ENCODE data around the gene KIRREL3.

Gene KIRREL3

DNA sequence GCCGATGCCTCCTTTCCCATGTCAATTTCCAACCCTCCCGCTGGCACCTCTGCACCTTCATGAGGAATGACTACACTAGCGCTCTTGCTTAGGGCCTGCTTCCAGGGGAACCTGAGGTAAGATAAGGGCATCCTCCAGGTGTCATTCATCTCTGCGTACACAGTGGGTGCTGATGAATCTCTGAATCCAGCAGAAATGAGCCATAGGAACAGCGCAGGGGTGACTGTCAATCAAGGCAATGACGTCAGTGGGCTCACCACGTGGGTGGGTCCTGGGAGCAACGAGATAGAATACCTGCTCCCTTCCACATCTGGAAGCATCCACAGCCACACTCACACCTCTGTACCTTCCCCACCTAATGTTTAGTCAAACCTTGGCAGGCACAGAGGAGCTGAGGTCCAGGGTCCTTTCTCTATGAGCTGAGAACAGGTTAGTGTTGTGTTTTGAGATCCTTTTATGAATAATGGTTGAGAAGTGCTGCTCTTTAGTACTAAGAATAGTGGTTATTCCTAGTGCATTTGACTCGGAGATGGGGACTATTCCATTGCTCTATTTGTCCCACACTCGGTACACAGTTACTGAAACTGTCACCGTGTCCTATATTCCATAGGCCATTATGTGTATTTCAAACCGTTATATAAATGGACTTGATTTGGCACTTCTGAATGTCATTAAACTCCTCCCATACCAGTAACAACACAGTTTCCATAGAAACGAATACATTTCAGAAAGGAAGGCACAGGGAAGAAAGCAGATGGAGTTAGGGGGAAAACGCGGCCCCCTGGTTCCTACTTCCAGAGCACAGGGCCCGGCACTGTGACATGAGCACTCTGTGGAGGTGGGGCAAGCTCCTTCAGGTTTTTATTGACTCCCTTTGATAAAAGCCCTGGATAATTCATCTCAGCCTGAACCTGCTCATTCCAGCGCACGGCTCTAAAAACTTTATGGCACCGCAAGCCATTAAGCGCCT is 451.7 kb downstream of the KIRREL3 start:
- no peak for DNase-seq

DNA sequence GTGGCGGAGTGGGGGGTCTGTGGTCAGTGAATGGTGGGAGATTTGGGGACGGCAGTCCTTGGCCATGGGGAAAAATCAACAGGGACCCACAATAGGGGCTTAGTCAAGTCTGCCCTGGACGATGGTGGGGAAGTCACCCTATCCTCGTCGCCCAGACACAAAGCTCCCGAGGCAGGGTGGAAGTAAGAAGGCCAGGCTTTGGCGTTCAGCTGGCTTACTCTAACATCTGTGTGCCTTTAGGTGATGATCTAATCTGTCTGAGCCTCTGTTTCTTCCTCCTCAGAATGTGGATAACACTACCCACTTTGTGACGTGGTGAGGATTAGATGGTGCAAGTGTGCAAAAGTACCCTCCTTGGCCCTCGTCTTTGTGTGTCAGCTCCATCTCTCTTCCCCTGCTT is 452.9 kb downstream of the KIRREL3 start:
- DNase-seq, result no peak

GRCh38 chr11:126547161-126547560 is 453.4 kb downstream of the KIRREL3 start:
- DNase-seq, result no peak

DNA sequence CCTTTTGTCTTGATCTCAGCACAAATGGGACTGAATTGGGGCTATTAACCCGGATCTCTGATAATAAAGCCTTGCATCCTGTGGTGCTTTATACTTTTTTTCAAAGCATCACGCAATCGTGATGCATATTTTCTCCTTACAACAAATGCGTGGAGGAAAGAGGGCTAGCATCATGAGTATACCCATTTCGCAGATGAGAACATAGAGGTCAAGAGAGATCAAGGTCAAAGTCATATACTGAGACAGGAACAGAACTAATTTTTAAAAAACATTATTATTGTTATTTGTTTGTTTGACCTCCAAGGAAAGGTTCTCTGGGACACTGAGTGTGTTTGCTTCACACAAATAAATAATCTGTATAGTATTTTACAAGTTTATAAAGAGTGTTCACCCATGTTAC is 453.9 kb downstream of the KIRREL3 start:
- no peak for DNase-seq

- no peak for DNase-seq
Measured at GRCh38 chr11:126546191-126546590, 454.4 kb downstream of the KIRREL3 start.

DNA sequence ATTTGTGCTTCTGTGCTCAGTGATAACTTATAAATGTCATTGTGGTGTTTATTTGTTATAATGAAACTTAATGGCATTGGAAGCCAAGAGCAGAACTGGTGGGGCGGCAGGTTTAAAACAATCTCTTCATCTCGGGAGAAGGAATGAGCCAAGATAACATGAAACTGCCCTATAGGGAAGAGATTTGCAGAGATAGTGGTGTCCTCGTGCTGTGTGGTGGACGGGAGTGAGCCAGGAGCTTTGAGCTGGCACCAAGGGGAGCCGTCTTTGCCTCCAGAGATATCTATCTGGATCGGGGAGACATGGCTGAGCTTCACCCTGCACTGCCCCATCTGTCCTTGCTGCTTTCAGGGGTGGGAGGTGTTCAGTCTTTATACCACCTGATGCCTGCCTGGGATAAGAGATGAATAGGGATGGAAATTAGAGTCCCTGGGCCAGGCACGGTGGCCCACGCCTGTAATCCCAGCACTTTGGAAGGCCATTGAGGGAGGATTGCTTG is 455.5 kb downstream of the KIRREL3 start:
- DNase-seq, result no peak

GRCh38 chr11:126544108-126545056 is 456.2 kb downstream of the KIRREL3 start:
- DNase-seq, result no peak

GRCh38 chr11:126543691-126544090 is 456.9 kb downstream of the KIRREL3 start:
- no peak for DNase-seq

DNA sequence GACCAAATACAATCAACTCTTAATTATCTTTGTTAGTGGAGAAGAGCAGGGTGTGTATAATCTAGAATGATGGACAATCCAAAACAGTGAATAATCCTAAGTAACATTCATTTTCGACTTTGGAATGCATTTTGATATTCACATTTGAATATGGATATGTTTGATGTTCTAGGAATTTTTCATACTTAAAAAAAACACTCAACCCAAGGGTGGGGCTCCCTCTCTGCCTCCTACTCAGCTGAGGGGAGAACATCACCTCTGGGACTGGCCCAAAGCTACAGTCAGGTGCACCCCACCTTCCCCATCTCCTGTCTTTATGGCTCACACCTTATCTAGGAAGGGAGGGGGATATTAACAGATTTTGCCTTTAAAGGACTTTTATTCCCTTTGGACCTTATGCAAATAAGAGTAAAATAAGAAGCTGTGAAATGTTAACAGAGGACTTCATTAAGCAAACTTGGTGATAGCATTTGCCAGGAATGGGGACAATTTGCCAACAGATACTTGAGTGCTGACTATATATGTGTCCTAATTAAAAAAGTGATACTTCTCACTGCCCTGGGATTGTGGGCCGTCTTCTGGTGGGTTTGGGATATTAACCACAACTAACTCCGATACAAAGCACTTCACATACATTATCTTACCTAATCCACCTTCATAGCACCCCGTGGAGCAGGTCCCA is 458.1 kb downstream of the KIRREL3 start:
- DNase-seq, result no peak

DNA sequence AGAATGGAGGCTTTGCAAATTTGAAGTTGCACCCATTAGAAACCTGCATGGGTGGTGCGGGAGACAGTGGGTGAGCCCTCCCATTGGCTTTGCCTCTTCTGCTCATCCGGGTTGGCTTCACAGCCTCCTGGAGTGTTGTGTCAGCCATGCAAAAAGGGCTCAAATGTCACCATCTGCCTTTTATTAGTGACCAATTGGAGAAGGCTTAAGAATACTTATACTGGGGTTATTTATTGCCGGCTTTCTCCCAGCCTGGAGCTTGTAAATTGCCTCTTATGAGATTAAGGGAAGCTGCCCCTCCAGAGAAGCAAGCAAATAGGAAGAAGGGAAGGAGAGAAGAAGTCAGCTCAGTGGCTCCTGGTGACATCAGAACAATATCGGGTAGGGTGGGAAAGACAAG is 462.5 kb downstream of the KIRREL3 start:
- no peak for DNase-seq

DNA sequence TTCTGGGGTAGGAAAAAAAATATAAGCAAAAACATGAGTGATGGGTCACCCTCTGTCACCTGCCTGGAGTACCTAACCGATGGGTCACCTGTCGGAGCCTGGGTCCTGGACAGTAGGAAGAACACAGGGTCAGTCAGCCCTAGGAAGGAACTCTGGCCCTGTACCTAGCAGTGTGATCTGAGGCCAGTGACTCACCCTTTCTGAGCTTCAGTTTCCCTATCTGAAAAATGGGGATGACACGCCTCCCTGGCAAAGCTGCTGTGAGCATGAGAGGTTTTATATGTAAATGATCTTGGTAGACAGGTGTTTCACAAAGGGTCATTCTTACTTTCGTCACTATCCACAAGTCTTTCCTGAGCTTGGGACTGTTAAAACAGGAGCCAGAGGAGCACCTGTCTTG is 463.1 kb downstream of the KIRREL3 start:
- no peak for DNase-seq

- no peak for DNase-seq
Measured at GRCh38 chr11:126534141-126534805, 466.3 kb downstream of the KIRREL3 start.

GRCh38 chr11:126533560-126533959 is 467.0 kb downstream of the KIRREL3 start:
- no peak for DNase-seq

DNA sequence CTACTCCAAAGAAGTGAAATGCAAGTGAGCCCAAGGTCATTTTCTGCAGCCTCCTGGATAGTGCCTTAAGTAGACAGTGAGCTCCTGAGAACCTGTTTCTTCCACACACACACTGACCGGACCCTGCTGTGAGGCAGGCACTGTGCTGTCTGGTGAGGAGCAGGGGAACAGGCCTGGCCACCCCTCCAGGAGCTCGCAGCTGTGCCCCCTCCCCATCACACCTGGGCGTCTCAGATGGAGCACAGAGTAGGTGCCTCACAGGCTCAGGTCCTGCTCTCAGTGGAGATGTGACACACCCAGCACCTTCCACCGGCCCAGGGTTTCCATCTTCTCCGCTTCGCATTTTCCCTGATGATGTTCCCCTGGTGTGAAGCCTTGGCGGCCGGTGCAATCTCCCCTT is 470.2 kb downstream of the KIRREL3 start:
- no peak for DNase-seq

DNA sequence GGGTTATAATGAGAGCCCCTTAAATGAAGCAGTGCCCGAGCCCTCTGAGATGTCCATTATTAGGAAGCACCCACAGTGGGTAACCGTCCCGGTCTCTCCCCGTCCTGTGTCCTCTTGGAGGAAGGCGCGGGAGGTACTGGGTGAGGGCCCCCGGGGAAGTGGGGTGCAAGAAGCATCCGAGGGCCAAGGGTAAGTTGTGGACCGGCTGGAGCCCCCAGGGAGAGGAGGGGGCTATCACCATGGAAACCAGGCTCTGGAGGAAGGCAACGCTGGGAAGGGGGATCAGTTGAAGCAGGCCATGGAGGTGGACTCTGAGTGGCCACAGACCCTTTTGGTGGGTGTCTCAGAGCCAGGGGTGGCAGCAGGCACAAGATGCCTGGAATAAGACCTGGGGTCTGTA is 471.5 kb downstream of the KIRREL3 start:
- DNase-seq, result no peak

DNA sequence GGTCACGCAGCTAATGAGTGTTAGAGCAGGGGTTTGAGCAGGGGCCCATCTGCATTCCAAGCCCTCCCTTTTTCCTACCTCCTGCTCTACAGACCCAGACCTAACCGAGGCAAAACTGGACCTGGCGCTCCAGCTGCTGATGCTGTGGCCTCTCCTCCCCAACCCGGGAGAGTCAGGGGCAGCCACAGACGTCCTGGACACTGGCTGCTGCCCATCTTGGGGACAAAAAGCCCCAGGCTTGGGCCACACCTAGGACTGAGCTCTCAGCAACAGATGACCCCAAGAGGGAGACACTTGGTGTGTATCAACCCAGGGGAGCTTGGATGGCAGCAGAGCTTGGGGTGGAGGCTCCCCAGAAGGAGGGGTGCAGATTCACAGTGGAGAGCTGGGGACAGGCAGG is 472.5 kb downstream of the KIRREL3 start:
- DNase-seq, result no peak

GRCh38 chr11:126527651-126528050 is 472.9 kb downstream of the KIRREL3 start:
- no peak for DNase-seq

DNA sequence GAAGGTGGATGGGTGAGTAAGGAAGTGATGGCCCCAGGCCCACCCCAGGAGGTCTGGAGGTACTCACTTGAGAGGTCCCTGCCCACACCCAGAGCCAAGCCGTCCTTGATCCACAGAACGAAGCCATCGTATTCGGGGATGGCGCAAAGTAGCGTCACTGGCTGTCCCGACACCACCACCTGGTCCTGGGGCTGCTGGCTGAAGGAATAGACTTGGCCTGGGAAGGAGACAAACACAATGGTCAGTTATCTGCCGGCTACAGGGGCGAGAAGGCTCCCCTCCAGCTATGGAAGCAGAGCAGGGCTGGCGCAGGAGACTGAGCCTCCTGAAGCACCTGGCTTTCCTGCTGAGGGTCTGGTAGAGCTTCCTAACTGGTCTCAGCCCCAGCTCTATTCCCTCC is 474.1 kb downstream of the KIRREL3 start:
- DNase-seq, result no peak

DNA sequence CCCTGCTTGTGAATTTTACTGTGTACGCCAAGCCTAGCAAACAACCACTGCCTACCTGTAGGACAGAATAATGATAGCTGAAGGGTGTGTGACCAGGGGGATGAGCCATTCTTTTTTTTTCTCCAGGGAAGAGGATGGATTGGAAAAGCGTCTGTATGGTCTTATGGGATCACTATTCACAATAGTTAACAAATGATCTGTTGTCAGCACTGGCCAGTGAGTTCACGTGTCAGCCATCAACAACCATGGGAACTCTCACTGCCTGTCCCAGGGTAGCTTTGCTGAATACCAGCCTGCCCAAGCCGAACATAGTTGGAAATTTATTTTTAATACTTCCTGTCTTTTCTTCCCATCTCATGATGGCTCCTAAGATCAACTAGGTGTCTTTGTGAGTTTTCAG is 474.9 kb downstream of the KIRREL3 start:
- no peak for DNase-seq

GRCh38 chr11:126525216-126525615 is 475.4 kb downstream of the KIRREL3 start:
- DNase-seq, result no peak

GRCh38 chr11:126523441-126524205 is 476.9 kb downstream of the KIRREL3 start:
- no peak for DNase-seq

DNA sequence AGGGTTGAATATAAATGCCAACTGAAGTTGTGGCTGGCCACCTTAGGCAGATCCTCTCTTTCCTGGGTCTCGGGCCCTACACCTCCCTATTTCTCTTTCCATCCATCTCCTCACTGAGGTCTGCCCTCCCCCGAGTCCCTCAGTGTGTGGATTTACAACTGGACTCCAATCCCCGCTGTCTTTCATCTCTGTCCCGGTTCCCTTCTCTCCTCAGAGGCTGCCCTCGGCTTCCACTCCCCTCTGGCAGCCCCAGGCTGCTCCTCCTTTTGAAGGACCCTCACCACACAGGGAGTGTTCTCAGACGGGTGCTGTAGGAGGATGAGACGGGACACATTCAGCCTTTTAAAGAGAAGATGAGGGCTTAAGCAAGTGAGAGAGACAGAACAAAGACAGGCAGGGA is 478.0 kb downstream of the KIRREL3 start:
- DNase-seq, result no peak
